Caco-2 (cell line): ENCODE data around the gene MARVELD1. TPM values are rescaled to one million over a fixed set of nuclear protein-coding genes. Genes with fewer than 3 reads are reported as not detected.

ENCODE experiments used
- BruUV-seq: library from RNA; stranded (reverse); fragments of 400-500 nt; replicated peaks from 2 replicates; lab custom pipeline; 2021; lab: Mats Ljungman, UMichigan
- CTCF ChIA-PET: fragments of 300-600 bp; sonication (Branson Sonifier 250); formaldehyde crosslinking; loops from one replicate; lab custom pipeline; 2022; ENCODE audit warnings: antibody characterized with exemption; lab: Charles Lee
- POLR2A ChIA-PET: fragments of 300-600 bp; sonication (Branson Sonifier 250); formaldehyde crosslinking; loops from one replicate; lab custom pipeline; 2022; ENCODE audit warnings: antibody characterized with exemption; lab: Charles Lee
- DNase-seq, 2 experiments: peaks; one replicate each; pipeline versions ENCODE4 v3.0.0 to v3.0.0-alpha.2; 2020 to 2022
- H3K27me3 ChIP-seq: replicated peaks from 2 replicates; pipeline ENCODE4 v1.6.0; 2011; ENCODE audit warnings: low read length; ENCODE audit not compliant: control insufficient read depth, insufficient read depth
- H3K36me3 ChIP-seq: 2 replicates; pipeline ENCODE4 v1.5.1; 2011; ENCODE audit warnings: low read length; ENCODE audit not compliant: control insufficient read depth, insufficient read depth
- H3K4me1 ChIP-seq: fragments of 250-450 bp; sonication (Bioruptor Pico); 2 replicates; pipeline ENCODE4 v1.5.1; 2020; ENCODE audit warnings: mild to moderate bottlenecking
- H3K4me3 ChIP-seq: 2 replicates; pipeline ENCODE4 v1.5.1; 2011; ENCODE audit warnings: low read depth, mild to moderate bottlenecking, control low read depth, low read length
- H3K9me3 ChIP-seq: fragments of 250-450 bp; sonication (Bioruptor Pico); 2 replicates; pipeline ENCODE4 v1.5.1; 2020; ENCODE audit warnings: mild to moderate bottlenecking, moderate library complexity
- H3K27ac Mint-ChIP-seq: one replicate; pipeline ENCODE4 v1.8.0; 2022; ENCODE audit warnings: mixed read lengths; ENCODE audit not compliant: unreplicated experiment
- H3K27me3 Mint-ChIP-seq: one replicate; pipeline ENCODE4 v1.8.0; 2022; ENCODE audit warnings: mixed read lengths; ENCODE audit not compliant: insufficient read depth, unreplicated experiment
- H3K36me3 Mint-ChIP-seq: one replicate; pipeline ENCODE4 v1.8.0; 2022; ENCODE audit warnings: mild to moderate bottlenecking, mixed read lengths; ENCODE audit not compliant: insufficient read depth, unreplicated experiment
- H3K4me1 Mint-ChIP-seq: one replicate; pipeline ENCODE4 v1.8.0; 2022; ENCODE audit warnings: low read depth, mixed read lengths; ENCODE audit not compliant: unreplicated experiment
- H3K4me3 Mint-ChIP-seq: one replicate; pipeline ENCODE4 v1.8.0; 2022; ENCODE audit warnings: mild to moderate bottlenecking, moderate library complexity, mixed read lengths; ENCODE audit not compliant: unreplicated experiment
- H3K9me3 Mint-ChIP-seq: one replicate; pipeline ENCODE4 v1.8.0; 2022; ENCODE audit warnings: mixed read lengths; ENCODE audit not compliant: unreplicated experiment
- intact Hi-C: fragments of 100-400 bp; cut with micrococcal nuclease; formaldehyde crosslinking; loops from one replicate; pipeline ENCODE4 v1.10.0; 2022; ENCODE audit not compliant: unreplicated experiment
- total RNA-seq: library from RNA; stranded (reverse); gene quantifications from 2 replicates; pipeline ENCODE4 v1.2.3, GENCODE V29; 2022
- TF ChIP-seq, protein P1 (sequence below), 2 experiments: fragments of 200-600 bp in 1 of 2; IDR thresholded peaks; 1 replicate in 1 of 2; 2 replicates in 1 of 2; pipeline versions ENCODE4 v1.5.1 to v1.8.0; 2011 to 2022; ENCODE audit warnings: antibody characterized with exemption in 1 of 2, control low read depth in 1 of 2, inconsistent platforms in 1 of 2, low read depth in 1 of 2, low read length in 1 of 2, mild to moderate bottlenecking in 1 of 2, moderate library complexity in 1 of 2; ENCODE audit not compliant: insufficient read depth in 1 of 2, severe bottlenecking in 1 of 2, unreplicated experiment in 1 of 2

The MARVELD1 gene
- total RNA-seq, 1 experiment from 2014 or later, result 19.6 TPM

DNA sequence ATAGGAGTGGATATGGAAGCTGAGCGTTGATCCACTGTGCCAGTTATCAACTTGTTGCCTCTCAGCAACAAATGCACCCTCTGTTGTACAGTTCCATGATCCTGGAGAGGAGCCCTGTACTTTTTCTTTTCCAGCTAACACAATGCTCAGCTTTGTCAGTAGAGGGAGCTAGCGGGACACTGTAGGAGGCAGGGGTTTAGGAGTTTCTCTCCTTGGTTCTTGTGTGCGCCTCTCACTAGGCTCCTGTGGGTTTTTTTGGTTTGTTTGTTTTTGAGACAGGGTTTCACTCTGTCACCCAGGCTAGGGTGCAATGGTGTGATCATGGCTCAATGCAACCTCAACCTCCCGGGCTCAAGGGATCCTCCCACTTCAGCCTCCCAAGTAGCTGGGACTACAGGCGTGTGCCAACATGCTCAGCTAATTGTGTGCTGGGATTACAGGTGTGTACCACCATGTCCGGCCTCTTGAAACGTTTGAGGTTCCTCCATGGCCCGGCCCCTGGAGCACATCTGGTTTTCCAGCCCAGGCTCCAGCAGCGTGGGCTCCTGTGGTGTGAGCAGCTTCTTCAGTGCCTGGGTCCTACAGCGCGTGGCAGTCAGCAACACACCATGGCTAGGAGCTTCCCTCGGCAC, 12.0 kb upstream of the MARVELD1 start:
- Mint-ChIP-seq H3K27me3 (no peaks in the 10 kb centered on the region), H3K4me1 (no peaks in the 10 kb centered on the region), H3K9me3 (no peaks in the 10 kb centered on the region), H3K27ac (no peak overlapping the region), H3K4me3 (no peak overlapping the region), H3K36me3 (no peaks in the 10 kb centered on the region)
- ChIA-PET CTCF (interaction anchor here (0.5 to 2.0 kb wide), 20 partner anchors 8 to 71 kb away, joined by 3 to 18 read pairs (median 4); partner anchors contain the start of genes AVPI1, MARVELD1, PI4K2A and ZFYVE27), POLR2A (interaction anchor here (0.6 to 1.5 kb wide), 3 partner anchors 15 to 49 kb away, joined by 3 to 8 read pairs (median 4); partner anchors contain the start of genes AVPI1 and ZFYVE27)
- no peaks in the 10 kb centered on the region for H3K36me3 ChIP-seq
- H3K27me3 ChIP-seq, result no peaks in the 10 kb centered on the region
- no peaks in the 10 kb centered on the region for H3K9me3 ChIP-seq
- H3K4me3 ChIP-seq, result no peak overlapping the region
- intact Hi-C loops, result loop anchor here (1.0 kb wide), 2 partner anchors 25 to 30 kb away; no protein-coding TSS in a partner anchor
- H3K4me1 ChIP-seq, result peaks cover 3% of the 10 kb centered on the region; the same call in 1 of the 2 replicates
- TF ChIP-seq, protein P1, sequence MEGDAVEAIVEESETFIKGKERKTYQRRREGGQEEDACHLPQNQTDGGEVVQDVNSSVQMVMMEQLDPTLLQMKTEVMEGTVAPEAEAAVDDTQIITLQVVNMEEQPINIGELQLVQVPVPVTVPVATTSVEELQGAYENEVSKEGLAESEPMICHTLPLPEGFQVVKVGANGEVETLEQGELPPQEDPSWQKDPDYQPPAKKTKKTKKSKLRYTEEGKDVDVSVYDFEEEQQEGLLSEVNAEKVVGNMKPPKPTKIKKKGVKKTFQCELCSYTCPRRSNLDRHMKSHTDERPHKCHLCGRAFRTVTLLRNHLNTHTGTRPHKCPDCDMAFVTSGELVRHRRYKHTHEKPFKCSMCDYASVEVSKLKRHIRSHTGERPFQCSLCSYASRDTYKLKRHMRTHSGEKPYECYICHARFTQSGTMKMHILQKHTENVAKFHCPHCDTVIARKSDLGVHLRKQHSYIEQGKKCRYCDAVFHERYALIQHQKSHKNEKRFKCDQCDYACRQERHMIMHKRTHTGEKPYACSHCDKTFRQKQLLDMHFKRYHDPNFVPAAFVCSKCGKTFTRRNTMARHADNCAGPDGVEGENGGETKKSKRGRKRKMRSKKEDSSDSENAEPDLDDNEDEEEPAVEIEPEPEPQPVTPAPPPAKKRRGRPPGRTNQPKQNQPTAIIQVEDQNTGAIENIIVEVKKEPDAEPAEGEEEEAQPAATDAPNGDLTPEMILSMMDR (IDR thresholded peaks at IDR 0.05; ENCODE audit: insufficient read depth in 1 of 2, low read depth in 1 of 2, low read length in 1 of 2, severe bottlenecking in 1 of 2, unreplicated experiment in 1 of 2), result peak; percentile 78 to 95
- peak; percentile 63 to 77 for DNase-seq
- no TSS peak for BruUV-seq

GRCh38 chr10:97703398-97704067, 10.0 kb upstream of the MARVELD1 start:
- intact Hi-C loops, result no loop called here
- Mint-ChIP-seq H3K9me3 (no peaks in the 10 kb centered on the region), H3K4me1 (no peaks in the 10 kb centered on the region), H3K27ac (no peak overlapping the region), H3K36me3 (no peaks in the 10 kb centered on the region), H3K27me3 (no peaks in the 10 kb centered on the region), H3K4me3 (no peak overlapping the region)
- H3K36me3 ChIP-seq, result no peaks in the 10 kb centered on the region
- no TSS peak for BruUV-seq
- CTCF ChIA-PET, result interaction anchor here (0.6 to 1.9 kb wide), 3 partner anchors 16 to 338 kb away, joined by 4 to 7 read pairs (median 5); partner anchors contain the start of gene AVPI1
- POLR2A ChIA-PET, result no interaction called here
- no peaks in the 10 kb centered on the region for H3K9me3 ChIP-seq
- DNase-seq, result no peak
- peaks cover 3% of the 10 kb centered on the region; the same call in 1 of the 2 replicates for H3K4me1 ChIP-seq
- no peaks in the 10 kb centered on the region for H3K27me3 ChIP-seq
- TF ChIP-seq, protein P1 (IDR thresholded peaks at IDR 0.05; ENCODE audit: insufficient read depth in 1 of 2, low read depth in 1 of 2, low read length in 1 of 2, severe bottlenecking in 1 of 2, unreplicated experiment in 1 of 2), result no peak
- no peak overlapping the region for H3K4me3 ChIP-seq

- Histone ChIP-seq H3K9me3 (no peaks in the 10 kb centered on the region), H3K36me3 (no peaks in the 10 kb centered on the region), H3K27me3 (no peaks in the 10 kb centered on the region), H3K4me3 (no peak overlapping the region), H3K4me1 (peaks cover 10% of the 10 kb centered on the region)
- Mint-ChIP-seq H3K9me3 (no peaks in the 10 kb centered on the region), H3K4me1 (peaks cover 5% of the 10 kb centered on the region), H3K27ac (no peak overlapping the region), H3K4me3 (no peak overlapping the region), H3K36me3 (no peaks in the 10 kb centered on the region), H3K27me3 (no peaks in the 10 kb centered on the region)
- DNase-seq, result no peak
- BruUV-seq, result no TSS peak
- intact Hi-C loops, result no loop called here
- ChIA-PET POLR2A (interaction anchor here (1.0 kb wide), 1 partner anchor 17 kb away, joined by 5 read pairs; the partner anchor contains the start of gene AVPI1), CTCF (interaction anchor here (1.3 to 1.9 kb wide), 2 partner anchors 17 to 27 kb away, joined by 5 to 7 read pairs; partner anchors contain the start of gene AVPI1)
- TF ChIP-seq, protein P1 (IDR thresholded peaks at IDR 0.05; ENCODE audit: insufficient read depth in 1 of 2, low read depth in 1 of 2, low read length in 1 of 2, severe bottlenecking in 1 of 2, unreplicated experiment in 1 of 2), result no peak
Observed at GRCh38 chr10:97704341-97704740, 9.2 kb upstream of the MARVELD1 start.
